Measurements from ENCODE around the gene GPR160.

GPR160 gene

DNA sequence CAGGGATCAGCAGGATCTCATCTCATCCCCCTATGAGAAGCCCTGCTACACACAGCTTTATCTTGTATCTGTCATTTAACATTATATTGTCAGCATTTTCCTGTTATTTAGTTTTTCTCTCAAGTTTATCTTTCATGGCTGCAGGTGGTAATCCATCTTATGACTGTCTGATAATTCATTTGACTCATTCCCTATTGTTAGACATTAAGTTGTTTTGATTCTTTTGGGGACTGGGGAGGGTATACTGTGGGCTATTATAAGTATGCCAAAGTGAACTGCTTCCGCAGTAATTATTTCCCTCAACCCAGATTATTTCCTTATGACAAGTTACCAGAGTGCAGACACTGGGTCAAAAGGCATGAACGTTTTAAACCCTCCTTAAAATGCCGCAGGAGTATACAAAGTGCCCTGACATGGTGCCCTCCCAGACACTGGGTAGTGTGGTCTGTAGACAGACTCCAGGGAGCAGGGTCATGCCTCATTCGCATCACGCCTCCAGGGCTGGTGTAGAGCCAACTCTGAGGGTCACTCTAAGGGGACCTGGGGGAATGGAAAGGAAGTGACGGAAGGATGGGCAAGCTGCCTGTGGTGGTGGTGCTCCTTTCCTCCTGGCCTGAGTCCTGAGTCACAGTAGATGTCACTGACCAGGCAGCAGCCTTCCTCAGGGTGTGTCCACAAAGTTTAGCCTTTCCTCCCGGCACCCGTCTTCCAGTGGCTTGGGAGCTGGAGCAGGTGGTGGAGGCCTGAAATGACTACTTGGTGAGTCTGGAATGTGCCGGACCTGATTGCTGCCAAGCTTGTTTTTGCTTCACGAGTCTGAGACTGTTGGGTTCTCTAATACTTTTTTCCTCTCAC is 11.6 kb downstream of the GPR160 start:
- no peak for TF ChIP-seq POLR2AphosphoS5 (IDR thresholded peaks at IDR 0.05; ENCODE audit: low read depth)
- TF ChIP-seq, protein P1, sequence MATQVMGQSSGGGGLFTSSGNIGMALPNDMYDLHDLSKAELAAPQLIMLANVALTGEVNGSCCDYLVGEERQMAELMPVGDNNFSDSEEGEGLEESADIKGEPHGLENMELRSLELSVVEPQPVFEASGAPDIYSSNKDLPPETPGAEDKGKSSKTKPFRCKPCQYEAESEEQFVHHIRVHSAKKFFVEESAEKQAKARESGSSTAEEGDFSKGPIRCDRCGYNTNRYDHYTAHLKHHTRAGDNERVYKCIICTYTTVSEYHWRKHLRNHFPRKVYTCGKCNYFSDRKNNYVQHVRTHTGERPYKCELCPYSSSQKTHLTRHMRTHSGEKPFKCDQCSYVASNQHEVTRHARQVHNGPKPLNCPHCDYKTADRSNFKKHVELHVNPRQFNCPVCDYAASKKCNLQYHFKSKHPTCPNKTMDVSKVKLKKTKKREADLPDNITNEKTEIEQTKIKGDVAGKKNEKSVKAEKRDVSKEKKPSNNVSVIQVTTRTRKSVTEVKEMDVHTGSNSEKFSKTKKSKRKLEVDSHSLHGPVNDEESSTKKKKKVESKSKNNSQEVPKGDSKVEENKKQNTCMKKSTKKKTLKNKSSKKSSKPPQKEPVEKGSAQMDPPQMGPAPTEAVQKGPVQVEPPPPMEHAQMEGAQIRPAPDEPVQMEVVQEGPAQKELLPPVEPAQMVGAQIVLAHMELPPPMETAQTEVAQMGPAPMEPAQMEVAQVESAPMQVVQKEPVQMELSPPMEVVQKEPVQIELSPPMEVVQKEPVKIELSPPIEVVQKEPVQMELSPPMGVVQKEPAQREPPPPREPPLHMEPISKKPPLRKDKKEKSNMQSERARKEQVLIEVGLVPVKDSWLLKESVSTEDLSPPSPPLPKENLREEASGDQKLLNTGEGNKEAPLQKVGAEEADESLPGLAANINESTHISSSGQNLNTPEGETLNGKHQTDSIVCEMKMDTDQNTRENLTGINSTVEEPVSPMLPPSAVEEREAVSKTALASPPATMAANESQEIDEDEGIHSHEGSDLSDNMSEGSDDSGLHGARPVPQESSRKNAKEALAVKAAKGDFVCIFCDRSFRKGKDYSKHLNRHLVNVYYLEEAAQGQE (IDR thresholded peaks at IDR 0.05; ENCODE audit: insufficient replicate concordance, low read depth), result no peak
- no peak for TF ChIP-seq SPI1 (IDR thresholded peaks at IDR 0.05; ENCODE audit: borderline replicate concordance, low read depth)
- no peak for TF ChIP-seq GABPA (IDR thresholded peaks at IDR 0.05; ENCODE audit: low read depth)
- TF ChIP-seq, protein P2, sequence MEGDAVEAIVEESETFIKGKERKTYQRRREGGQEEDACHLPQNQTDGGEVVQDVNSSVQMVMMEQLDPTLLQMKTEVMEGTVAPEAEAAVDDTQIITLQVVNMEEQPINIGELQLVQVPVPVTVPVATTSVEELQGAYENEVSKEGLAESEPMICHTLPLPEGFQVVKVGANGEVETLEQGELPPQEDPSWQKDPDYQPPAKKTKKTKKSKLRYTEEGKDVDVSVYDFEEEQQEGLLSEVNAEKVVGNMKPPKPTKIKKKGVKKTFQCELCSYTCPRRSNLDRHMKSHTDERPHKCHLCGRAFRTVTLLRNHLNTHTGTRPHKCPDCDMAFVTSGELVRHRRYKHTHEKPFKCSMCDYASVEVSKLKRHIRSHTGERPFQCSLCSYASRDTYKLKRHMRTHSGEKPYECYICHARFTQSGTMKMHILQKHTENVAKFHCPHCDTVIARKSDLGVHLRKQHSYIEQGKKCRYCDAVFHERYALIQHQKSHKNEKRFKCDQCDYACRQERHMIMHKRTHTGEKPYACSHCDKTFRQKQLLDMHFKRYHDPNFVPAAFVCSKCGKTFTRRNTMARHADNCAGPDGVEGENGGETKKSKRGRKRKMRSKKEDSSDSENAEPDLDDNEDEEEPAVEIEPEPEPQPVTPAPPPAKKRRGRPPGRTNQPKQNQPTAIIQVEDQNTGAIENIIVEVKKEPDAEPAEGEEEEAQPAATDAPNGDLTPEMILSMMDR (IDR thresholded peaks at IDR 0.05; ENCODE audit: insufficient read depth, low read length), result no peak
- DNase-seq (ENCODE audit: low read depth in 1 of 2, low spot score in 1 of 2), result no peak
- H3K4me3 ChIP-seq (replicated peaks; ENCODE audit: insufficient read depth, low read length), result no peak overlapping the region
- H3K27me3 ChIP-seq (ENCODE audit: insufficient read depth, poor library complexity, severe bottlenecking), result no peaks in the 10 kb centered on the region
- H3K27ac ChIP-seq (replicated peaks), result no peak overlapping the region

DNA sequence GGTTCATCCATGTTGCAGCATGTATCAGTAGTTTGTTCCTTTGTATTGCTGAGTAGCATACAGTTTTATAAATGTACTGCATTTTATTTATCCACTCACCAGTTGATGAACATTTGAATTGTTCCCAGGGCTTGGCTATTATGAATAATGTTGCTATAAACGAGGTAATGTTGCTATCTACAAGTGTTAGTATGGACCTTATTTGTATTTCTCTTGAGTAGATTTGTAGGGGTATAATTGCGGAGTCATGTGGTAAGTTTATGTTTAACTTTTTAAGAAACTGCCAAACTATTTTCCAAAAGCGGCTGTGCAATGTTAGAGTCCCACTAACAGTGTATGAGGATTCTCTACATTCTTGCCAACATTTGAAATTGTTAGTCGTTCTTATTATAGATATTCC is 13.0 kb downstream of the GPR160 start:
- TF ChIP-seq GABPA (IDR thresholded peaks at IDR 0.05; ENCODE audit: low read depth) (no peak), SPI1 (IDR thresholded peaks at IDR 0.05; ENCODE audit: borderline replicate concordance, low read depth) (no peak), POLR2AphosphoS5 (IDR thresholded peaks at IDR 0.05; ENCODE audit: low read depth) (no peak)
- TF ChIP-seq, protein P1 (IDR thresholded peaks at IDR 0.05; ENCODE audit: insufficient replicate concordance, low read depth), result no peak
- TF ChIP-seq, protein P2 (IDR thresholded peaks at IDR 0.05; ENCODE audit: insufficient read depth, low read length), result no peak
- H3K4me3 ChIP-seq (replicated peaks; ENCODE audit: insufficient read depth, low read length), result no peak overlapping the region
- H3K27ac ChIP-seq (replicated peaks), result no peak overlapping the region
- no peaks in the 10 kb centered on the region for H3K27me3 ChIP-seq (ENCODE audit: insufficient read depth, poor library complexity, severe bottlenecking)
- DNase-seq (ENCODE audit: low read depth in 1 of 2, low spot score in 1 of 2), result no peak

DNA sequence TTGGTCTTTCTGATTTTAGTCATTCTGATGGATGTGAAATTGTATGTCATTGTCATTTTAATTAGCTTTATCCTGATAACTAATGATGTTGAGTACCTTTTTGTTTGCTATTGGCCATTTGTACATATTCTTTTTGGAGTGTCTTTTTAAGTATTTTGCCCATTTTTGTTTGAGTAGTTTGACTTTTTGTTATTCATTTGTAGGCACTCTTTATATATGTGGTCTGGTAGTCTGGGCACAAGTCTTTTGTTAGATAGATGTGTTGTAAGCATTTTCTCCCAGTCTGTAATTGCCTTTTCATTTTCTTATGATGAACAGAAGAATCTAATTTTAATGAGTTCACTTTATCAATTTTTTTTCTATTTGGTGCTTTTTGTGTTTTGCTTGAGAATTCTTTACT is 14.6 kb downstream of the GPR160 start:
- Histone ChIP-seq H3K27ac (replicated peaks) (no peak overlapping the region), H3K27me3 (ENCODE audit: insufficient read depth, poor library complexity, severe bottlenecking) (no peaks in the 10 kb centered on the region), H3K4me3 (replicated peaks; ENCODE audit: insufficient read depth, low read length) (no peak overlapping the region)
- DNase-seq (ENCODE audit: low read depth in 1 of 2, low spot score in 1 of 2), result no peak
- TF ChIP-seq GABPA (IDR thresholded peaks at IDR 0.05; ENCODE audit: low read depth) (no peak), POLR2AphosphoS5 (IDR thresholded peaks at IDR 0.05; ENCODE audit: low read depth) (no peak), SPI1 (IDR thresholded peaks at IDR 0.05; ENCODE audit: borderline replicate concordance, low read depth) (no peak)
- TF ChIP-seq, protein P2 (IDR thresholded peaks at IDR 0.05; ENCODE audit: insufficient read depth, low read length), result no peak
